ENCODE data around the gene RPS27A.

GRCh38 chr2:55224761-55225261, 7.7 kb upstream of the RPS27A start:
- TF ChIP-seq CTCF (IDR thresholded peaks at IDR 0.05 in 4 of 5, conservative IDR thresholded peaks at IDR 0.05 in 1 of 5) (no peak), POLR2A (IDR thresholded peaks at IDR 0.05) (no peak)

Data from gastrocnemius medialis (tissue), 4 donors.